ENCODE results near the gene EEFSEC. TPM values are rescaled to one million over a fixed set of nuclear protein-coding genes. Genes with fewer than 3 reads are reported as not detected.

Gene EEFSEC
- total RNA-seq, 1 experiment from 2014 or later, result 37.7 TPM

DNA sequence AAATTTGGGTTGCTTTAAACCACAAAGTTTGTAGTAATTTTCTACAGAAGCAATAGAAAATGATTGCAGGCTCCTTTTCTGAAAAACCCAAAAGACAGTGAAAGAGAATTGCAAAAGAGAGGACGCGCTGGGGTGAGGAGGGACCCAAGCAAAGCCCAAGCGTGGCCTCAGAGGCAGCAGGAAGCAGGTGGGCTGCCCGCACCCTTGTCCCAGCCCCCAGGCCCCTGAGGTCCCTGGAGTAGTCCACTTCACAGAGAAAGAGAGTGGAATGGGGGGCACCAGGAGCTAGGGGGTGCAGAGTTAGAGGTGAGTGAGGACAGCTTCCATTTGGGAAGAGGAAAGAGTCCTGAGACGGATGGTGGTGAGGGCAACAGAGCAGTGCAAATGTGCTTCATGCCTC is 301.8 kb downstream of the EEFSEC start:
- Mint-ChIP-seq H3K27me3 (ENCODE audit: unreplicated experiment) (peaks cover 97% of the 10 kb centered on the region), H3K36me3 (ENCODE audit: insufficient read depth, unreplicated experiment) (peaks cover 6% of the 10 kb centered on the region), H3K27ac (ENCODE audit: unreplicated experiment) (no peak overlapping the region), H3K9me3 (ENCODE audit: low read depth, unreplicated experiment) (no peaks in the 10 kb centered on the region), H3K4me3 (ENCODE audit: low read depth, unreplicated experiment) (no peak overlapping the region), H3K4me1 (ENCODE audit: low read depth, unreplicated experiment) (no peaks in the 10 kb centered on the region)
- intact Hi-C loops (cut with micrococcal nuclease; ENCODE audit: unreplicated experiment), result no loop called here
- TF ChIP-seq, protein P1, sequence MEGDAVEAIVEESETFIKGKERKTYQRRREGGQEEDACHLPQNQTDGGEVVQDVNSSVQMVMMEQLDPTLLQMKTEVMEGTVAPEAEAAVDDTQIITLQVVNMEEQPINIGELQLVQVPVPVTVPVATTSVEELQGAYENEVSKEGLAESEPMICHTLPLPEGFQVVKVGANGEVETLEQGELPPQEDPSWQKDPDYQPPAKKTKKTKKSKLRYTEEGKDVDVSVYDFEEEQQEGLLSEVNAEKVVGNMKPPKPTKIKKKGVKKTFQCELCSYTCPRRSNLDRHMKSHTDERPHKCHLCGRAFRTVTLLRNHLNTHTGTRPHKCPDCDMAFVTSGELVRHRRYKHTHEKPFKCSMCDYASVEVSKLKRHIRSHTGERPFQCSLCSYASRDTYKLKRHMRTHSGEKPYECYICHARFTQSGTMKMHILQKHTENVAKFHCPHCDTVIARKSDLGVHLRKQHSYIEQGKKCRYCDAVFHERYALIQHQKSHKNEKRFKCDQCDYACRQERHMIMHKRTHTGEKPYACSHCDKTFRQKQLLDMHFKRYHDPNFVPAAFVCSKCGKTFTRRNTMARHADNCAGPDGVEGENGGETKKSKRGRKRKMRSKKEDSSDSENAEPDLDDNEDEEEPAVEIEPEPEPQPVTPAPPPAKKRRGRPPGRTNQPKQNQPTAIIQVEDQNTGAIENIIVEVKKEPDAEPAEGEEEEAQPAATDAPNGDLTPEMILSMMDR (IDR thresholded peaks at IDR 0.05; ENCODE audit: unreplicated experiment), result no peak
- CTCF ChIA-PET, result no interaction called here
- BruUV-seq (replicated peaks), result no TSS peak
- no peak for DNase-seq

DNA sequence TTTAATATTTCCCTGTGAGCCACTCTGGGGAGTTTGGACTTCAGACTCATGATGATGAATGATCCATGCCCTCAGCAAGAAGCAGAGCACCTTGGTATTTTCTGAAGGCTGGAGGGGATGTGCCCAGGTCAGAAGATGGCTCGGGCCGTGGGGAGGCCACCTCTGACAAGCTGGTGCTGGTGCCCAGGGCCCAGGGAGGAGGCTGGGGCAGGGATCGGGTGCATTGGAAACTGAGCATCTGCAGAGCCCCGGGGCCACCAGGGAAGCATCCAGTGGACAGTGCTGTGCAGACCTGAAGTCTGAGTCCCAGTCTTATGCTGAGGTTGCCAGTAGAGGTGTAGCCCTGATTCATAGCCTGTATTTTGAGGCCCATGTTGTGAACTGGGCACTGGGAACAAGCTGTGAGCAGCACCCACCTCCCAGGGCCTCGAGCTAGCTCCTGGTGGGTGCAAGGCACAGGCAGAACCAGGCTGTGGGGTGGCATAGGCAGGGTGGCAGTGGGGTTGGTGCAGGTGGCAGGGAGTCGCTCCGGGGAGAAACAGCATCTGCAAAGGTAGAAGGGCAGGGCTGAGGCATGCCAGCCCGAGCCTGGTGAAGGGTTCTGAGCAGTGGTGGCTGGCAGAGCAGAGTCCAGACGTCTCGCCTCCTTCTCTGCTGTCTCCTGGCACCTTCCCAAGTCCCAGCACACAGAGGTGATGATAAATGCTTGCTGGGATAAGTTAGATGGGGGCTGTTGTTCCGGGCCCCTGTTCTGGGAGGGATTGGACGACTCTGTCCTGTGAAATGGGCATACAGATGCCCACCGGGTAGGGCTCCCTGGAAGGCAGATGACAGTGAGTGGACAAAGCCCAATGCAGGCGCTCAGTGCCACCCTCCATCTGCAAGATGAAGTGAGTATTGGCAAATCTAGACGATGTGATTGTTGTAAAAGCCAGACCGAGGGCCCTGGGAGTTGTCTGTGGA is 302.8 kb downstream of the EEFSEC start:
- Mint-ChIP-seq H3K4me1 (ENCODE audit: low read depth, unreplicated experiment) (no peaks in the 10 kb centered on the region), H3K36me3 (ENCODE audit: insufficient read depth, unreplicated experiment) (peaks cover 6% of the 10 kb centered on the region), H3K4me3 (ENCODE audit: low read depth, unreplicated experiment) (no peak overlapping the region), H3K9me3 (ENCODE audit: low read depth, unreplicated experiment) (no peaks in the 10 kb centered on the region), H3K27me3 (ENCODE audit: unreplicated experiment) (peaks cover 97% of the 10 kb centered on the region), H3K27ac (ENCODE audit: unreplicated experiment) (no peak overlapping the region)
- CTCF ChIA-PET, result interaction anchor here (0.9 kb wide), 1 partner anchor 26 kb away, joined by 3 read pairs; no protein-coding TSS in a partner anchor
- TF ChIP-seq, protein P1 (IDR thresholded peaks at IDR 0.05; ENCODE audit: unreplicated experiment), result no peak
- BruUV-seq (replicated peaks), result no TSS peak
- intact Hi-C loops (cut with micrococcal nuclease; ENCODE audit: unreplicated experiment), result no loop called here
- DNase-seq, result no peak

DNA sequence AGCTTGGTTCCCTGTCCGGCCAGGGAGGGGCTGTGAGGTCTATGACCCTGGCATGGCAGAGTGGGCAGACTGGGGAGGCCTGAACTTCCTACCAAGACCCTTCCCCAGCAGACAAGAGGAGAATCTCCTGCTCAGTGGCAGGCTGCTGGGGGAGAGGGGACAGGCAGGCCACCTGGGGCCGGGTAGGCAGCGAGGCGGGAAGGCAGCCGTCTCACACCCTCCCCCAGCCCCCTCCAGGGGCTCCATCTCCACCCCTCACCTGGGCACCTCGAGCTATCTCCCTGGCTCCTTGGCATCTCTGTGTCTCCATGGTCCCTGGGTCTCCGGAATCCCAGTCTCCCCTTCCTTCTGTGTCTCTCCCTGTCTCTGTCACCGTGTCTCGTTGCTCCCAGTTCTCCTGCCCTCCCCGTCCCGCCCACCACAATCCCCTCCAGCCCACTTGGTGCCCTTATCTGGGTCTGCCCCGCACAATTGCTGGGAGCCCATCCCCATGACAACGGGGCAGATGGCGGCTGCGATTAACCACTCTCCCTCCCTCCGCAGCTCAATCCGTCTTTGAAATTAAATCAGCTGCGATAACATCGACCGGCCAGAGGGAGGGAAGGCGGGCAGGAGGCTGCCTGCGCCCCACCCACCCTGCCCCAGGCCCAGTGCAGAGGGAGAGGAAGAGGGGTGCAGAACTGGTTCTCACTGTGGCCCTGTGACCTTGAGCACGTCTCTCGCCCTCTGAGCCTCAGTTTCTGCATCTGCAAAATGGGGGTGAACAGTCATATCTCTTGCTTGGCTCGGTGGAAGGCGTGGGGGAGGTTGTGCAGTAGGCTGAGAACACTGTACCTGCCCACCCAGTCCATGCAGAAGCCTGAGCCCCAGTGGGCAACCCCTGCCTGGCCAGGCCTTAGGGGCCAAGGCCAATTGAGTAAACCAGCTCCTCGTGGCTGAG is 303.8 kb downstream of the EEFSEC start:
- Mint-ChIP-seq H3K4me3 (ENCODE audit: low read depth, unreplicated experiment) (no peak overlapping the region), H3K9me3 (ENCODE audit: low read depth, unreplicated experiment) (no peaks in the 10 kb centered on the region), H3K36me3 (ENCODE audit: insufficient read depth, unreplicated experiment) (peaks cover 6% of the 10 kb centered on the region), H3K27me3 (ENCODE audit: unreplicated experiment) (peaks cover 97% of the 10 kb centered on the region), H3K27ac (ENCODE audit: unreplicated experiment) (no peak overlapping the region), H3K4me1 (ENCODE audit: low read depth, unreplicated experiment) (no peaks in the 10 kb centered on the region)
- no peak for DNase-seq
- BruUV-seq (replicated peaks), result no TSS peak
- TF ChIP-seq, protein P1 (IDR thresholded peaks at IDR 0.05; ENCODE audit: unreplicated experiment), result no peak
- CTCF ChIA-PET, result interaction anchor here (0.7 kb wide), 1 partner anchor 21 kb away, joined by 10 read pairs; no protein-coding TSS in a partner anchor
- intact Hi-C loops (cut with micrococcal nuclease; ENCODE audit: unreplicated experiment), result no loop called here

DNA sequence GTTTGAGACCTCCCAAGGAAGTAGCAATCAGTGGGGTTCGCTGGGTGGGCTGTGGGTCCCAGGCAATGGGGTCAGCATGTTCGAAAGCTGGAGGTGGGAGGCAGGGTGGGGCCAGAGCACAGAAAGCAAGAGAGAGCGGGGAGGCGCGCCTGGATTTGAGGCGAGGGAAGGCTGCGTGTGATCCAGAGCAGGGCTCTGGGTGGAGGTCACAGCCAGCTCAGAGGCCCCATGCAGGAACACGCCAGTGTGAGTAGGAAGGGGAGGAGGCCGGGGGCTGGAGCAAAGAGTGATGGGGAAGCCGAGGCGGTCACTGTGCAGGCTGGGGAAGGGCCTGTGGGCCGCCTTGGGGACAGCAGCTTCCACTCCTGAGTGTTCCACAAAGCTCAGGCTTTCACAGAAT is 304.7 kb downstream of the EEFSEC start:
- no peak overlapping the region for H3K4me3 Mint-ChIP-seq (ENCODE audit: low read depth, unreplicated experiment)
- peaks cover 6% of the 10 kb centered on the region for H3K36me3 Mint-ChIP-seq (ENCODE audit: insufficient read depth, unreplicated experiment)
- no peaks in the 10 kb centered on the region for H3K4me1 Mint-ChIP-seq (ENCODE audit: low read depth, unreplicated experiment)
- no peaks in the 10 kb centered on the region for H3K9me3 Mint-ChIP-seq (ENCODE audit: low read depth, unreplicated experiment)
- TF ChIP-seq, protein P1 (IDR thresholded peaks at IDR 0.05; ENCODE audit: unreplicated experiment), result no peak
- H3K27me3 Mint-ChIP-seq (ENCODE audit: unreplicated experiment), result peaks cover 94% of the 10 kb centered on the region
- no TSS peak for BruUV-seq (replicated peaks)
- CTCF ChIA-PET, result interaction anchor here (0.5 to 1.2 kb wide), 3 partner anchors 9 to 336 kb away, joined by 3 to 7 read pairs (median 4); no protein-coding TSS in a partner anchor
- H3K27ac Mint-ChIP-seq (ENCODE audit: unreplicated experiment), result no peak overlapping the region
- no peak for DNase-seq
- intact Hi-C loops (cut with micrococcal nuclease; ENCODE audit: unreplicated experiment), result no loop called here

Measured in Calu3 (cell line).